ENCODE results near the gene SORT1. TPM values are rescaled to one million over a fixed set of nuclear protein-coding genes. Genes with fewer than 3 reads are reported as not detected.

The SORT1 gene
- total RNA-seq, 2 experiments from 2014 or later, result 21.8 to 45.5 TPM

DNA sequence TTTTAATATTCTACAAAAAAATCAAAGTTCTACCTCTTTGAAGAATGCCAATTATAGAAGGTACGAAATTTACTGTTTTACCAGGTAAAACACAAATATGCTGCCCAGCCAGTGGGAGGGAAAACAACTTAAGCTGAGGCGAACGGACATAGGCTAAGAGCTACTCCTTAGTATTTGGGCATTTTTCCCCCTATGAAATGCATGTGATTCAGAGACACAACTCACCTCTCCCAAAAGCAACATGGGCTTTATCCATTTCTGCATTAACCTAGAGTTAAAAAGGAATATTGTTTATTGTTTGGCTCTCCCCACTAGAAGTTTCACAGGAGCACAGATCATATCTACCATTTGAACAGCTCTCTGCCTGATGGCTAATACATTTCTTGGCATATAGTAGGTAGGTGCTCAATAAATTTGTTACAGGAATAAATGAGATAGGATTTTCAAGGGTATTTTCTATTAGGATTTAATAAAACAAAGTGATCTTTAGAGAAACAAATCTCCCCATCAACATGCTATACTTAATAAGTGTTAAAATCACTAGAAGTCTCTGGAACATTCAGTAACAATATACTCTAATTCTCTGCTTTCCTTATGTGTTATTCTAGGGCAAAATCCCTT is 2.4 kb upstream of the SORT1 start:
- H3K27ac ChIP-seq (ENCODE audit: low read depth, low read length, poor library complexity, severe bottlenecking), result no peak overlapping the region
- ChIA-PET POLR2A (interaction anchor here (0.9 to 6.4 kb wide), 5 partner anchors 9 to 146 kb away, joined by 3 to 55 read pairs (median 10); partner anchors contain the start of gene PSRC1), CTCF (ENCODE audit: unreplicated experiment) (interaction anchor here (1.8 kb wide), 2 partner anchors 117 to 136 kb away, joined by 4 to 5 read pairs; partner anchors contain the start of gene PSRC1)
- H3K9me3 ChIP-seq (ENCODE audit: low read length), result no peaks in the 10 kb centered on the region
- no peak for TF ChIP-seq EZH2phosphoT487 (IDR thresholded peaks at IDR 0.05; ENCODE audit: borderline replicate concordance, low read depth, low read length)
- TF ChIP-seq, protein P1, sequence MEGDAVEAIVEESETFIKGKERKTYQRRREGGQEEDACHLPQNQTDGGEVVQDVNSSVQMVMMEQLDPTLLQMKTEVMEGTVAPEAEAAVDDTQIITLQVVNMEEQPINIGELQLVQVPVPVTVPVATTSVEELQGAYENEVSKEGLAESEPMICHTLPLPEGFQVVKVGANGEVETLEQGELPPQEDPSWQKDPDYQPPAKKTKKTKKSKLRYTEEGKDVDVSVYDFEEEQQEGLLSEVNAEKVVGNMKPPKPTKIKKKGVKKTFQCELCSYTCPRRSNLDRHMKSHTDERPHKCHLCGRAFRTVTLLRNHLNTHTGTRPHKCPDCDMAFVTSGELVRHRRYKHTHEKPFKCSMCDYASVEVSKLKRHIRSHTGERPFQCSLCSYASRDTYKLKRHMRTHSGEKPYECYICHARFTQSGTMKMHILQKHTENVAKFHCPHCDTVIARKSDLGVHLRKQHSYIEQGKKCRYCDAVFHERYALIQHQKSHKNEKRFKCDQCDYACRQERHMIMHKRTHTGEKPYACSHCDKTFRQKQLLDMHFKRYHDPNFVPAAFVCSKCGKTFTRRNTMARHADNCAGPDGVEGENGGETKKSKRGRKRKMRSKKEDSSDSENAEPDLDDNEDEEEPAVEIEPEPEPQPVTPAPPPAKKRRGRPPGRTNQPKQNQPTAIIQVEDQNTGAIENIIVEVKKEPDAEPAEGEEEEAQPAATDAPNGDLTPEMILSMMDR (conservative IDR thresholded peaks at IDR 0.05; ENCODE audit: low read length), result no peak
- H3K79me2 ChIP-seq (ENCODE audit: insufficient read depth, low read depth, low read length), result peaks cover 27% of the 10 kb centered on the region; the same call in 1 of the 2 replicates
- no peak for DNase-seq (ENCODE audit: low spot score)
- no peaks in the 10 kb centered on the region for H3K9me2 ChIP-seq (ENCODE audit: insufficient read depth, low read length)
- no peak overlapping the region for H3K4me2 ChIP-seq (ENCODE audit: low read length)
- H3K4me1 ChIP-seq (ENCODE audit: insufficient read depth, low read length, poor library complexity, severe bottlenecking), result peaks cover 35% of the 10 kb centered on the region
- peaks cover 56% of the 10 kb centered on the region for H3K36me3 ChIP-seq (ENCODE audit: insufficient read depth, low read length)
- intact Hi-C loops (cut with micrococcal nuclease; ENCODE audit: unreplicated experiment), result no loop called here
- peaks cover 6% of the 10 kb centered on the region; the same call in 1 of the 2 replicates for H4K20me1 ChIP-seq (ENCODE audit: insufficient read depth, low read length)
- H2AFZ ChIP-seq (ENCODE audit: low read length), result no peak overlapping the region
- BruUV-seq (replicated peaks), result no TSS peak
- no peak overlapping the region for H3K4me3 ChIP-seq (ENCODE audit: low read depth, low read length, poor library complexity, severe bottlenecking)

DNA sequence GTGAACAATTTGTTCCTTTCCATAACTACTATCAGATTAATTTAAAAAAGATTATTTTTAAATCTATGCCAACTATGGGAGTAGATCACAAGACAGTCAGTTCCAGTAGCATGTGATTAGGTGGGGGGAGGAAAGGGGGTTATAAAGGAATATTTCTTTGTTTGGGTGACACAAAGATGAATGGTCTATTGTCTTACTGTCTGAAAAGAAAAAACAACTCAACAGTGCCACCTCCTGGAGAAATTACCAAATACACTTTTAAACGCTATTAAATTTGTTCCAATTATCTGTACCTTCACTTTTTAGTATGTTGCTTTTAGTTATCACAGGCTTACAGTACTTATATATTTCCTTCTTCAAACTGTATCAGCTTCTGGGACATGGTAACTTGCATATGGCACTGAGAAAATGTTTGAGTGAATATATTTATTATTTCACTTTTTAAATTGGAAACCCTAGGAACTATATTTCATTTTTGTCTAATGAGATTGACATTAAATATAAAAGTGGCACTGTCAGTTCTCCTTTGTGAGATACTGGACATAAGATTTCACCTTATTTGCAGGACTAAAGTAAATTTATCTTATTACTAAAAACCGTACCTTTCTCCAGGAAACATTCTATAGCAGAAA is 1.7 kb upstream of the SORT1 start:
- H3K4me2 ChIP-seq (ENCODE audit: low read length), result no peak overlapping the region

More for the DNA sequence above, 1.7 kb upstream of the SORT1 start:
- H4K20me1 ChIP-seq (ENCODE audit: insufficient read depth, low read length), result peaks cover 6% of the 10 kb centered on the region; the same call in 1 of the 2 replicates
- ChIA-PET POLR2A (interaction anchor here (0.6 to 6.4 kb wide), 8 partner anchors 8 to 300 kb away, joined by 3 to 55 read pairs (median 8); partner anchors contain the start of gene PSRC1), CTCF (ENCODE audit: unreplicated experiment) (interaction anchor here (0.5 to 2.6 kb wide), 5 partner anchors 116 to 532 kb away, joined by 3 to 12 read pairs (median 4); partner anchors contain the start of gene PSRC1)
- no peaks in the 10 kb centered on the region for H3K9me3 ChIP-seq (ENCODE audit: low read length)
- intact Hi-C loops (cut with micrococcal nuclease; ENCODE audit: unreplicated experiment), result loop anchor here (1.0 to 10.0 kb wide), 6 partner anchors 57 to 295 kb away; no protein-coding TSS in a partner anchor
- no peak overlapping the region for H3K27ac ChIP-seq (ENCODE audit: low read depth, low read length, poor library complexity, severe bottlenecking)
- H3K79me2 ChIP-seq (ENCODE audit: insufficient read depth, low read depth, low read length), result peaks cover 30% of the 10 kb centered on the region; the same call in 1 of the 2 replicates
- H3K9me2 ChIP-seq (ENCODE audit: insufficient read depth, low read length), result no peaks in the 10 kb centered on the region
- H2AFZ ChIP-seq (ENCODE audit: low read length), result no peak overlapping the region
- no peak overlapping the region for H3K4me3 ChIP-seq (ENCODE audit: low read depth, low read length, poor library complexity, severe bottlenecking)
- H3K4me1 ChIP-seq (ENCODE audit: insufficient read depth, low read length, poor library complexity, severe bottlenecking), result peaks cover 35% of the 10 kb centered on the region
- peaks cover 49% of the 10 kb centered on the region for H3K36me3 ChIP-seq (ENCODE audit: insufficient read depth, low read length)
- peak; percentile 77 for DNase-seq (ENCODE audit: low spot score)
- BruUV-seq (replicated peaks), result no TSS peak
- TF ChIP-seq, protein P1 (conservative IDR thresholded peaks at IDR 0.05; ENCODE audit: low read length), result peak; percentile 92
- no peak for TF ChIP-seq EZH2phosphoT487 (IDR thresholded peaks at IDR 0.05; ENCODE audit: borderline replicate concordance, low read depth, low read length)
